GM12878 (cell line): ENCODE data around the gene NSFL1C. TPM values are rescaled to one million over a fixed set of nuclear protein-coding genes. Genes with fewer than 3 reads are reported as not detected.

Source experiments
- ATAC-seq: fragments of 200-7000 bp; cut with Tn5 transposase; 3 replicates; pipeline ENCODE4 v1.9.1; 2020; ENCODE audit warnings: mild to moderate bottlenecking, moderate library complexity
- BruUV-seq: library from RNA; stranded (reverse); fragments of 400-500 nt; replicated peaks from 2 replicates; lab custom pipeline; 2021; lab: Mats Ljungman, UMichigan
- CTCF ChIA-PET: fragments of 300-600 bp; sonication (Branson Sonifier 250); formaldehyde crosslinking; extraction: SDS; loops from one replicate; lab custom pipeline; 2021; ENCODE audit warnings: inconsistent platforms; lab: Yijun Ruan, JAX
- POLR2A ChIA-PET: fragments of 350-600 bp; formaldehyde crosslinking; extraction: SDS; loops from one replicate; lab custom pipeline; 2021; ENCODE audit warnings: inconsistent platforms; lab: Charles Lee
- RAD21 ChIA-PET: fragments of 300-600 bp; sonication (Branson Sonifier 250); formaldehyde crosslinking; loops from one replicate; lab custom pipeline; 2023; ENCODE audit warnings: antibody characterized with exemption; ENCODE audit not compliant: unreplicated experiment; lab: Charles Lee
- SMC1A ChIA-PET: fragments of 300-600 bp; sonication (Branson Sonifier 250); formaldehyde crosslinking; loops from one replicate; lab custom pipeline; 2023; ENCODE audit not compliant: unreplicated experiment, uncharacterized antibody; lab: Charles Lee
- DNase-seq: peaks from one replicate; pipeline ENCODE4 v3.0.0-alpha.2; 2011; ENCODE audit warnings: low read depth, low spot score
- FAIRE-seq: peaks from 3 replicates; lab custom pipeline; 2011; peaks lifted over from hg19 to GRCh38; lab: Jason Lieb, UNC
- H2AFZ ChIP-seq: 2 replicates; pipeline ENCODE4 v1.6.0; 2011; ENCODE audit warnings: low read depth, low read length, control low read depth; ENCODE audit not compliant: control insufficient read depth
- H3K27ac ChIP-seq: 2 replicates; pipeline ENCODE4 v1.5.1; 2011; ENCODE audit warnings: control low read depth; ENCODE audit not compliant: control insufficient read depth, insufficient read depth
- H3K27me3 ChIP-seq, 2 experiments: replicated peaks in 1 of 2; 2 replicates each; pipeline versions ENCODE4 v1.6.0 to v1.6.1; 2011; ENCODE audit warnings: low read length in 1 of 2; ENCODE audit not compliant: control insufficient read depth in 2 of 2, insufficient read depth in 2 of 2
- H3K36me3 ChIP-seq, 2 experiments: 2 replicates each; pipeline ENCODE4 v1.5.1; 2011; ENCODE audit warnings: low read length in 1 of 2; ENCODE audit not compliant: control insufficient read depth in 2 of 2, insufficient read depth in 2 of 2
- H3K4me1 ChIP-seq: 2 replicates; pipeline ENCODE4 v1.6.1; 2011; ENCODE audit warnings: mild to moderate bottlenecking, low read length, moderate library complexity, mixed read lengths; ENCODE audit not compliant: control insufficient read depth, insufficient read depth
- H3K4me2 ChIP-seq: 2 replicates; pipeline ENCODE4 v1.6.0; 2011; ENCODE audit warnings: control low read depth; ENCODE audit not compliant: control insufficient read depth, insufficient read depth
- H3K4me3 ChIP-seq: fragments of 200-600 bp; sonication (generic); 2 replicates; pipeline ENCODE4 v1.5.1; 2016
- H3K79me2 ChIP-seq: 2 replicates; pipeline ENCODE4 v1.6.0; 2011; ENCODE audit warnings: low read length; ENCODE audit not compliant: control insufficient read depth, insufficient read depth
- H3K9ac ChIP-seq: 2 replicates; pipeline ENCODE4 v1.8.0; 2011; ENCODE audit warnings: low read length, control low read depth, mixed read lengths; ENCODE audit not compliant: control insufficient read depth, insufficient read depth
- H3K9me3 ChIP-seq: replicated peaks from 3 replicates; pipeline ENCODE4 v1.5.1; 2011; ENCODE audit warnings: mild to moderate bottlenecking, low read length; ENCODE audit not compliant: control insufficient read depth, insufficient read depth
- H4K20me1 ChIP-seq: 2 replicates; pipeline ENCODE4 v1.6.0; 2011; ENCODE audit not compliant: control insufficient read depth, insufficient read depth
- ATF7 ChIP-seq: fragments of 450-650 bp; IDR thresholded peaks from 2 replicates; pipeline ENCODE4 v1.6.1; 2016; ENCODE audit warnings: low read depth, mild to moderate bottlenecking
- CHD2 ChIP-seq: IDR thresholded peaks from 2 replicates; pipeline ENCODE4 v1.6.1; 2011; ENCODE audit warnings: low read depth, low read length, improper control_type of control experiment, borderline replicate concordance
- EP300 ChIP-seq, 2 experiments: fragments of 150-350 bp in 1 of 2; IDR thresholded peaks; 2 replicates each; pipeline ENCODE4 v1.6.1; 2011 to 2012; ENCODE audit warnings: low read depth in 2 of 2, low read length in 2 of 2, borderline replicate concordance in 1 of 2, improper control_type of control experiment in 1 of 2, inconsistent platforms in 1 of 2; ENCODE audit not compliant: control insufficient read depth in 1 of 2
- ESRRA ChIP-seq: IDR thresholded peaks from 2 replicates; pipeline ENCODE4 v1.6.1; 2012; ENCODE audit warnings: mild to moderate bottlenecking, low read length, improper control_type of control experiment
- ETV6 ChIP-seq, 2 experiments: fragments of 450-650 bp in 1 of 2; IDR thresholded peaks in 1 of 2; conservative IDR thresholded peaks in 1 of 2; 2 replicates each; pipeline ENCODE4 v1.6.1; 2014; ENCODE audit warnings: antibody characterized with exemption in 1 of 2, borderline replicate concordance in 1 of 2, low read depth in 1 of 2, mild to moderate bottlenecking in 1 of 2, moderate library complexity in 1 of 2
- IRF4 ChIP-seq: IDR thresholded peaks from 2 replicates; pipeline ENCODE4 v1.6.1; 2011; ENCODE audit warnings: low read depth, low read length
- JUNB ChIP-seq: IDR thresholded peaks from 2 replicates; pipeline ENCODE4 v1.6.1; 2016; ENCODE audit warnings: antibody characterized with exemption, mild to moderate bottlenecking
- MTA2 ChIP-seq: fragments of 450-650 bp; IDR thresholded peaks from 2 replicates; pipeline ENCODE4 v1.6.1; 2016; ENCODE audit warnings: low read depth, mild to moderate bottlenecking, moderate library complexity
- NR2F1 ChIP-seq: fragments of 450-650 bp; conservative IDR thresholded peaks from 2 replicates; pipeline ENCODE4 v1.6.1; 2017; ENCODE audit warnings: mild to moderate bottlenecking
- POLR2AphosphoS2 ChIP-seq: IDR thresholded peaks from 2 replicates; pipeline ENCODE4 v1.6.1; 2011; ENCODE audit warnings: low read depth, mild to moderate bottlenecking, low read length, improper control_type of control experiment, moderate library complexity
- POU2F2 ChIP-seq: IDR thresholded peaks from 3 replicates; pipeline ENCODE4 v1.6.1; 2011; ENCODE audit warnings: low read depth, mild to moderate bottlenecking, low read length, borderline replicate concordance
- SPI1 ChIP-seq: IDR thresholded peaks from 2 replicates; pipeline ENCODE4 v1.6.1; 2011; ENCODE audit warnings: low read depth, mild to moderate bottlenecking, low read length, moderate library complexity, borderline replicate concordance; ENCODE audit not compliant: insufficient read depth
- SRF ChIP-seq, 2 experiments: IDR thresholded peaks; 2 replicates each; pipeline ENCODE4 v1.6.1; 2011; ENCODE audit warnings: low read depth in 2 of 2, low read length in 2 of 2, mild to moderate bottlenecking in 1 of 2, moderate library complexity in 1 of 2
- YBX1 ChIP-seq: fragments of 450-650 bp; IDR thresholded peaks from 2 replicates; pipeline ENCODE4 v1.6.1; 2016; ENCODE audit warnings: antibody characterized with exemption
- ZSCAN29 ChIP-seq: fragments of 450-650 bp; IDR thresholded peaks from 2 replicates; pipeline ENCODE4 v1.6.1; 2017; ENCODE audit warnings: mild to moderate bottlenecking, moderate library complexity
- WGBS: methylation state at CpG from one replicate; pipeline ENCODE4 v1.1.6; 2016; ENCODE audit warnings: low lambda C conversion rate; ENCODE audit not compliant: insufficient replicate concordance, insufficient coverage; ENCODE audit errors: missing lambda C conversion rate; 5-methylcytosine and 5-hydroxymethylcytosine counted together
- in situ Hi-C: fragments of 300-500 bp; cut with MboI; formaldehyde crosslinking; loops from 9 replicates; pipeline ENCODE4 v1.14.3; 2018; ENCODE audit warnings: mixed read lengths
- intact Hi-C: fragments of 100-400 bp; cut with micrococcal nuclease; formaldehyde crosslinking; loops from one replicate; pipeline ENCODE4 v1.14.2; 2022; ENCODE audit not compliant: unreplicated experiment
- polyA plus RNA-seq, 11 experiments: library from polyadenylated mRNA; depleted of rRNA in 4 of 11; unstranded in 6 of 11; stranded (reverse) in 5 of 11; fragments of >200 nt; fragmentation: Nextera tagmentation in 4 of 11; fragmentation: Illumina TruSeq in 1 of 11; extraction: Ambion mirVana in 4 of 11; extraction: Trizol in 1 of 11; gene quantifications; 1 replicate in 1 of 11; 2 replicates in 10 of 11; pipeline versions ENCODE4 v1.2.1 to v1.2.3, GENCODE V29; 2011 to 2016; ENCODE audit warnings: inconsistent platforms in 2 of 11, missing spikeins in 2 of 11, low read depth in 1 of 11
- total RNA-seq, 4 experiments: library from RNA; depleted of rRNA in 3 of 4; stranded (reverse); fragments of >200 nt in 3 of 4; fragmentation: Illumina TruSeq in 1 of 4; extraction: Trizol in 1 of 4; gene quantifications; 2 replicates each; pipeline versions ENCODE4 v1.2.1 to v1.2.3, GENCODE V29; 2013 to 2021
- TF ChIP-seq, protein P1 (sequence below): fragments of 450-650 bp; IDR thresholded peaks from 2 replicates; pipeline ENCODE4 v1.6.1; 2016; ENCODE audit warnings: mild to moderate bottlenecking
- TF ChIP-seq, protein P2 (sequence below): fragments of 450-650 bp; formaldehyde crosslinking; IDR thresholded peaks from 2 replicates; pipeline ENCODE4 v1.5.0; 2022; ENCODE audit warnings: mild to moderate bottlenecking, missing genetic modification characterization

The NSFL1C gene
- total and polyA plus RNA-seq, 10 of the 15 experiments (the other 5 are each of a cell fraction or from before 2014, with no cell fraction given) = 21.5 to 100 (median 38.1) TPM

DNA sequence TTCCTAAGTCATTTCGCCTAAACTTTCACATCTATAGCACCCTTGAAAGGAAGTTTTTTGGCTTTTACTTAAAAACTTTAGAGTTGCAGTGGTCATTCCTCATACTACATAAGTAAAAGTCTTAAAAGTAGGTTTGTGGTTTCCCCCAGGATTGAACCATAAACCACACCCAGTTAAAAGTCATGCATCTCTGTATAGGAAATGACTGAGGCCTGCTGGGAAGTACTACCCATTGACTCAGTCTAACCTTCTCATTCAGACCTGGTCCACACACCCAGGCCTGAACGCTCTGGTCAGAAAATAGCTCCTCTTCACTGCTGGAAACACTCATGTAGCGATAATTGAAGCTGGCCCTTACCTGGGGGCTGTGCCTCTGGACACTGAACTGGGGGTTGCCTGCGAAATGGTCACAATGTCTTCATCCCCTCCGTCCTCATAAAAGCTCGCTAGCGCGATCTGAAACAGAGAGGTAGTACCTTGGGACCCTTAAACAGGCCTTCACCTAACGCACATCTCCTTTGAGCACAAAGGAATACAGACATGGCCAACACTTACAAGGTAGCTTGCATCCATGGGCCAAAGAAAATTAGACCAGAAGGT lies 2.6 kb downstream of the NSFL1C start (continued):
- TF ChIP-seq JUNB (no peak), ZSCAN29 (no peak), YBX1 (no peak), SRF (IDR thresholded peaks at IDR 0.05; ENCODE audit: low read depth in 2 of 2, low read length in 2 of 2) (no peak)

- H4K20me1 ChIP-seq = peaks cover 6% of the 10 kb centered on the region
- SMC1A ChIA-PET = interaction anchor here (1.5 kb wide), 1 partner anchor 8 kb away, joined by 3 read pairs; no protein-coding TSS in a partner anchor
- peaks cover 19% of the 10 kb centered on the region for H3K79me2 ChIP-seq
- TF ChIP-seq ZSCAN29 (no peak), ATF7 (no peak), NR2F1 (0 out of 2 replicates have a peak, but pooled peaks have one; percentile 41), ESRRA (peak; percentile 77; the same call in 1 of the 2 replicates), POU2F2 (no peak), JUNB (no peak), POLR2AphosphoS2 (no peak), EP300 (IDR thresholded peaks at IDR 0.05; ENCODE audit: borderline replicate concordance in 1 of 2, control insufficient read depth in 1 of 2, low read depth in 2 of 2, low read length in 2 of 2) (peak in 1 of 2 experiments; percentile 47; a peak in 1 of 4 replicates), MTA2 (peak; percentile 35; the same call in 1 of the 2 replicates), ETV6 (conservative IDR thresholded peaks at IDR 0.05 in 1 of 2, IDR thresholded peaks at IDR 0.05 in 1 of 2; ENCODE audit: borderline replicate concordance in 1 of 2, low read depth in 1 of 2) (no peak), IRF4 (peak; percentile 52; the same call in 1 of the 2 replicates), CHD2 (no peak), SPI1 (peak; percentile 96)
- TF ChIP-seq, protein P1, sequence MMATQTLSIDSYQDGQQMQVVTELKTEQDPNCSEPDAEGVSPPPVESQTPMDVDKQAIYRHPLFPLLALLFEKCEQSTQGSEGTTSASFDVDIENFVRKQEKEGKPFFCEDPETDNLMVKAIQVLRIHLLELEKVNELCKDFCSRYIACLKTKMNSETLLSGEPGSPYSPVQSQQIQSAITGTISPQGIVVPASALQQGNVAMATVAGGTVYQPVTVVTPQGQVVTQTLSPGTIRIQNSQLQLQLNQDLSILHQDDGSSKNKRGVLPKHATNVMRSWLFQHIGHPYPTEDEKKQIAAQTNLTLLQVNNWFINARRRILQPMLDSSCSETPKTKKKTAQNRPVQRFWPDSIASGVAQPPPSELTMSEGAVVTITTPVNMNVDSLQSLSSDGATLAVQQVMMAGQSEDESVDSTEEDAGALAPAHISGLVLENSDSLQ = peak; percentile 41; the same call in 1 of the 2 replicates
- TF ChIP-seq, protein P2, sequence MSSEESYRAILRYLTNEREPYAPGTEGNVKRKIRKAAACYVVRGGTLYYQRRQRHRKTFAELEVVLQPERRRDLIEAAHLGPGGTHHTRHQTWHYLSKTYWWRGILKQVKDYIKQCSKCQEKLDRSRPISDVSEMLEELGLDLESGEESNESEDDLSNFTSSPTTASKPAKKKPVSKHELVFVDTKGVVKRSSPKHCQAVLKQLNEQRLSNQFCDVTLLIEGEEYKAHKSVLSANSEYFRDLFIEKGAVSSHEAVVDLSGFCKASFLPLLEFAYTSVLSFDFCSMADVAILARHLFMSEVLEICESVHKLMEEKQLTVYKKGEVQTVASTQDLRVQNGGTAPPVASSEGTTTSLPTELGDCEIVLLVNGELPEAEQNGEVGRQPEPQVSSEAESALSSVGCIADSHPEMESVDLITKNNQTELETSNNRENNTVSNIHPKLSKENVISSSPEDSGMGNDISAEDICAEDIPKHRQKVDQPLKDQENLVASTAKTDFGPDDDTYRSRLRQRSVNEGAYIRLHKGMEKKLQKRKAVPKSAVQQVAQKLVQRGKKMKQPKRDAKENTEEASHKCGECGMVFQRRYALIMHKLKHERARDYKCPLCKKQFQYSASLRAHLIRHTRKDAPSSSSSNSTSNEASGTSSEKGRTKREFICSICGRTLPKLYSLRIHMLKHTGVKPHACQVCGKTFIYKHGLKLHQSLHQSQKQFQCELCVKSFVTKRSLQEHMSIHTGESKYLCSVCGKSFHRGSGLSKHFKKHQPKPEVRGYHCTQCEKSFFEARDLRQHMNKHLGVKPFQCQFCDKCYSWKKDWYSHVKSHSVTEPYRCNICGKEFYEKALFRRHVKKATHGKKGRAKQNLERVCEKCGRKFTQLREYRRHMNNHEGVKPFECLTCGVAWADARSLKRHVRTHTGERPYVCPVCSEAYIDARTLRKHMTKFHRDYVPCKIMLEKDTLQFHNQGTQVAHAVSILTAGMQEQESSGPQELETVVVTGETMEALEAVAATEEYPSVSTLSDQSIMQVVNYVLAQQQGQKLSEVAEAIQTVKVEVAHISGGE (CRISPR knock-in tag) = no peak
Observed at GRCh38 chr20:1462834-1463233, 3.8 kb downstream of the NSFL1C start.

More at GRCh38 chr20:1462834-1463233, 3.8 kb downstream of the NSFL1C start:
- Histone ChIP-seq H2AFZ (no peak overlapping the region), H3K4me3 (no peak overlapping the region), H3K27me3 (no peaks in the 10 kb centered on the region), H3K4me1 (peaks cover 22% of the 10 kb centered on the region), H3K36me3 (peaks cover 0 to 15% of the 10 kb centered on the region in 2 experiments; a peak in 1 of 4 replicates), H3K4me2 (peak overlapping the region; percentile 22; the same call in 1 of the 2 replicates), H3K9me3 (no peaks in the 10 kb centered on the region), H3K27ac (no peak overlapping the region), H3K9ac (no peak overlapping the region)
- intact Hi-C loops = no loop called here
- ChIA-PET POLR2A (no interaction called here), CTCF (interaction anchor here (0.9 kb wide), 1 partner anchor 9 kb away, joined by 3 read pairs; no protein-coding TSS in a partner anchor), RAD21 (interaction anchor here (1.5 kb wide), 1 partner anchor 26 kb away, joined by 3 read pairs; no protein-coding TSS in a partner anchor)
- no peak for FAIRE-seq
- 4% methylated on average over 3 of the region's 3 CpGs for WGBS
- BruUV-seq = no TSS peak
- peak; percentile 26 for DNase-seq
- in situ Hi-C loops = no loop called here
- ATAC-seq = peak; percentile 35
